ENCODE data around the gene BET1L. TPM values are rescaled to one million over a fixed set of nuclear protein-coding genes. Genes with fewer than 3 reads are reported as not detected.
A peak's percentile ranks its signal among the peaks of the same experiment; 100 is the strongest.

The BET1L gene
- total RNA-seq, 1 donor from 2014 or later = 73.2 TPM

- no peak overlapping the region for H2AFZ ChIP-seq (ENCODE audit: low read depth, low read length)
- peaks cover 47% of the 10 kb centered on the region for H3K4me1 Mint-ChIP-seq (ENCODE audit: low read depth, unreplicated experiment)
- TF ChIP-seq EZH2 (IDR thresholded peaks at IDR 0.05; ENCODE audit: insufficient read depth, low read length) (no peak), CTCF (IDR thresholded peaks at IDR 0.05; ENCODE audit: insufficient read depth, low read depth, low read length) (no peak)
Observed at GRCh38 chr11:208917-209260, 1.7 kb upstream of the BET1L start.

DNA sequence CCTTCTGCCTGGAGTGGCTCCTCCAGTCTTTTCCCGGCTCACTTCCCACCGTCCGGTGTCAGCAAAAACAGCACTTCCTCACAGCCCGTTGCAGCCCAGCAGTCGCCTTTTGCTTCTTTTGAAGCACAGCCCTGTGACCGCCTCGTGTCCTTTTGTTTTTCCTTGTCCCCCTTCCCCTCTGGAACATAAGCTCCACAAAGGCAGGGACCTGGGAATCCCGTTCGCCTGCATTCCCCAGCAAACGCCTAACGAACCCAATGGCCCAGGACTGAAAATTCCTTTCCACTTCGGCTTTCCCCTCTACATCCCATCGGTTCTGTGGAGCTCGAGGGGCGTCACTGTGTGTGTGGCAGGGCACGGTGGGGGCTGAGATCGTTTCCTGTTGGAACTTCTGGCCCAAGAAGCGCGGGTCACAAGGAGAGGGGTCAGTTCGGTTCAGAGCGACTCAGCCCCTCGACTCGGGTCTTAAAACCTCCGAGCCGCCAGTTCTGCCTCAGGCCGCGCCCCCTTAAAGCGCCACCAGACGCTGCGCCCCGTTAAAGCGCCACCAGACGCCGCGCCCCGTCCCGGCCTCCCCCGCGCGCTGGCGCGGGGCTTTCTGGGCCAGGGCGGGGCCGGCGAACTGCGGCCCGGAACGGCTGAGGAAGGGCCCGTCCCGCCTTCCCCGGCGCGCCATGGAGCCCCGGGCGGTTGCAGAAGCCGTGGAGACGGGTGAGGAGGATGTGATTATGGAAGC, 1.1 kb upstream of the BET1L start:
- Histone ChIP-seq H3K4me3 (ENCODE audit: insufficient read depth, low read depth, low read length) (peak overlapping the region; percentile 86), H3K27me3 (ENCODE audit: insufficient read depth, low read length) (no peaks in the 10 kb centered on the region), H3K27ac (ENCODE audit: low read depth, low read length) (peak overlapping the region; percentile 94), H3K9ac (ENCODE audit: low read length) (peak overlapping the region; percentile 97), H3K9me3 (ENCODE audit: insufficient read depth, low read depth, low read length) (no peaks in the 10 kb centered on the region), H2AFZ (ENCODE audit: low read depth, low read length) (peak overlapping the region; percentile 72), H4K20me1 (ENCODE audit: insufficient read depth, low read length) (peaks cover 79% of the 10 kb centered on the region), H3K4me2 (ENCODE audit: low read length) (peak overlapping the region; percentile 97), H3K79me2 (ENCODE audit: insufficient read depth, low read length) (peaks cover 94% of the 10 kb centered on the region), H3K4me1 (ENCODE audit: insufficient read depth, low read length) (peaks cover 33% of the 10 kb centered on the region), H3K36me3 (ENCODE audit: insufficient read depth, low read length) (peaks cover 36% of the 10 kb centered on the region)
- H3K36me3 Mint-ChIP-seq (ENCODE audit: low read depth, unreplicated experiment) = peaks cover 23% of the 10 kb centered on the region
- H3K9me3 Mint-ChIP-seq (ENCODE audit: unreplicated experiment) = no peaks in the 10 kb centered on the region
- no peaks in the 10 kb centered on the region for H3K27me3 Mint-ChIP-seq (ENCODE audit: low read depth, unreplicated experiment)
- TF ChIP-seq EZH2 (IDR thresholded peaks at IDR 0.05; ENCODE audit: insufficient read depth, low read length) (no peak), CTCF (IDR thresholded peaks at IDR 0.05; ENCODE audit: insufficient read depth, low read depth, low read length) (no peak)
- peaks cover 51% of the 10 kb centered on the region for H3K4me1 Mint-ChIP-seq (ENCODE audit: low read depth, unreplicated experiment)
- peak overlapping the region; percentile 99 for H3K4me3 Mint-ChIP-seq (ENCODE audit: unreplicated experiment)
- FAIRE-seq (no peak), DNase-seq (ENCODE audit: low read depth) (peak; percentile 50)
- peak overlapping the region; percentile 100 for H3K27ac Mint-ChIP-seq (ENCODE audit: unreplicated experiment)

More at GRCh38 chr11:208917-209260, 1.7 kb upstream of the BET1L start:
- no peak for DNase-seq (ENCODE audit: low read depth)
- H3K27ac ChIP-seq (ENCODE audit: low read depth, low read length) = peak overlapping the region; percentile 94
- H3K36me3 ChIP-seq (ENCODE audit: insufficient read depth, low read length) = peaks cover 37% of the 10 kb centered on the region
- H3K9me3 Mint-ChIP-seq (ENCODE audit: unreplicated experiment) = no peaks in the 10 kb centered on the region
- peak overlapping the region; percentile 99 for H3K4me3 Mint-ChIP-seq (ENCODE audit: unreplicated experiment)
- no peak for FAIRE-seq
- H3K36me3 Mint-ChIP-seq (ENCODE audit: low read depth, unreplicated experiment) = peaks cover 22% of the 10 kb centered on the region
- H3K27me3 ChIP-seq (ENCODE audit: insufficient read depth, low read length) = no peaks in the 10 kb centered on the region
- peak overlapping the region; percentile 80 for H3K27ac Mint-ChIP-seq (ENCODE audit: unreplicated experiment)
- H3K79me2 ChIP-seq (ENCODE audit: insufficient read depth, low read length) = peaks cover 88% of the 10 kb centered on the region
- H3K4me1 ChIP-seq (ENCODE audit: insufficient read depth, low read length) = peaks cover 33% of the 10 kb centered on the region
- H4K20me1 ChIP-seq (ENCODE audit: insufficient read depth, low read length) = peaks cover 77% of the 10 kb centered on the region
- no peaks in the 10 kb centered on the region for H3K27me3 Mint-ChIP-seq (ENCODE audit: low read depth, unreplicated experiment)
- H3K4me3 ChIP-seq (ENCODE audit: insufficient read depth, low read depth, low read length) = peak overlapping the region; percentile 86
- no peaks in the 10 kb centered on the region for H3K9me3 ChIP-seq (ENCODE audit: insufficient read depth, low read depth, low read length)
- H3K4me2 ChIP-seq (ENCODE audit: low read length) = peak overlapping the region; percentile 97
- H3K9ac ChIP-seq (ENCODE audit: low read length) = peak overlapping the region; percentile 97

DNA sequence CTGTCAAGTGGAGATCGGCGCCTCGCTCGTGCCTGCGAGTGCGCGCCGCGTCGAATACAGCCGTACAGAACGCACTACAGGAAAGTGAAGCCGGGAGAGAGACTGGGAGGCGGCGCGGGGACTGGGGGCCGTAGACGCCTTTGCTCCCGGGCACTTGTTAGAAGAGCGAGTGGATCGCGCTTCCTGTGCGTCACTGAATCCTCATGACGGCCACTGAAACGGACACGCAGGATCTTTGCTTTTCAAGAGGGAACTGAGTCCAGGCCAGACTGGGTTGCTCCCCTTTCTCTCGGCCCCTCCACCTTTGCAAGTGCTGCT, 623 bp upstream of the BET1L start:
- H3K79me2 ChIP-seq (ENCODE audit: insufficient read depth, low read length) = peaks cover 94% of the 10 kb centered on the region
- no peaks in the 10 kb centered on the region for H3K27me3 Mint-ChIP-seq (ENCODE audit: low read depth, unreplicated experiment)
- peaks cover 24% of the 10 kb centered on the region for H3K36me3 Mint-ChIP-seq (ENCODE audit: low read depth, unreplicated experiment)
- H3K4me1 ChIP-seq (ENCODE audit: insufficient read depth, low read length) = peaks cover 33% of the 10 kb centered on the region
- H3K4me3 ChIP-seq (ENCODE audit: insufficient read depth, low read depth, low read length) = peak overlapping the region; percentile 86
- DNase-seq (ENCODE audit: low read depth) (peak; percentile 66), FAIRE-seq (no peak)
- H3K9me3 ChIP-seq (ENCODE audit: insufficient read depth, low read depth, low read length) = no peaks in the 10 kb centered on the region
- peak overlapping the region; percentile 94 for H3K27ac ChIP-seq (ENCODE audit: low read depth, low read length)
- no peaks in the 10 kb centered on the region for H3K9me3 Mint-ChIP-seq (ENCODE audit: unreplicated experiment)
- H3K27ac Mint-ChIP-seq (ENCODE audit: unreplicated experiment) = peak overlapping the region; percentile 100
- H3K27me3 ChIP-seq (ENCODE audit: insufficient read depth, low read length) = no peaks in the 10 kb centered on the region
- H3K36me3 ChIP-seq (ENCODE audit: insufficient read depth, low read length) = peaks cover 30% of the 10 kb centered on the region
- peaks cover 54% of the 10 kb centered on the region for H3K4me1 Mint-ChIP-seq (ENCODE audit: low read depth, unreplicated experiment)
- H3K4me2 ChIP-seq (ENCODE audit: low read length) = peak overlapping the region; percentile 97
- TF ChIP-seq CTCF (IDR thresholded peaks at IDR 0.05; ENCODE audit: insufficient read depth, low read depth, low read length) (no peak), EZH2 (IDR thresholded peaks at IDR 0.05; ENCODE audit: insufficient read depth, low read length) (no peak)
- peak overlapping the region; percentile 97 for H3K9ac ChIP-seq (ENCODE audit: low read length)
- peak overlapping the region; percentile 99 for H3K4me3 Mint-ChIP-seq (ENCODE audit: unreplicated experiment)
- peaks cover 79% of the 10 kb centered on the region for H4K20me1 ChIP-seq (ENCODE audit: insufficient read depth, low read length)
- peak overlapping the region; percentile 72 for H2AFZ ChIP-seq (ENCODE audit: low read depth, low read length)

Data from astrocyte (in vitro differentiated cells and primary cell).